ENCODE measurements around the gene CYP1A2. TPM values are rescaled to one million over a fixed set of nuclear protein-coding genes. Genes with fewer than 3 reads are reported as not detected.
"Not testable (repeated sequence)": the region's sequence is repeated elsewhere in the genome, so short reads cannot be mapped to it uniquely, and the experiment has no call there.

The CYP1A2 gene
- polyA plus RNA-seq, 4 donors, result 0.06 to 0.20 (median 0.13) TPM

GRCh38 chr15:74775894-74776293 is 27.2 kb downstream of the CYP1A2 start:
- DNase-seq (ENCODE audit: low read depth in 4 of 4, low spot score in 3 of 4), result no peak

GRCh38 chr15:74776821-74777768 is 28.4 kb downstream of the CYP1A2 start:
- no peak for DNase-seq (ENCODE audit: low read depth in 4 of 4, low spot score in 3 of 4)

DNA sequence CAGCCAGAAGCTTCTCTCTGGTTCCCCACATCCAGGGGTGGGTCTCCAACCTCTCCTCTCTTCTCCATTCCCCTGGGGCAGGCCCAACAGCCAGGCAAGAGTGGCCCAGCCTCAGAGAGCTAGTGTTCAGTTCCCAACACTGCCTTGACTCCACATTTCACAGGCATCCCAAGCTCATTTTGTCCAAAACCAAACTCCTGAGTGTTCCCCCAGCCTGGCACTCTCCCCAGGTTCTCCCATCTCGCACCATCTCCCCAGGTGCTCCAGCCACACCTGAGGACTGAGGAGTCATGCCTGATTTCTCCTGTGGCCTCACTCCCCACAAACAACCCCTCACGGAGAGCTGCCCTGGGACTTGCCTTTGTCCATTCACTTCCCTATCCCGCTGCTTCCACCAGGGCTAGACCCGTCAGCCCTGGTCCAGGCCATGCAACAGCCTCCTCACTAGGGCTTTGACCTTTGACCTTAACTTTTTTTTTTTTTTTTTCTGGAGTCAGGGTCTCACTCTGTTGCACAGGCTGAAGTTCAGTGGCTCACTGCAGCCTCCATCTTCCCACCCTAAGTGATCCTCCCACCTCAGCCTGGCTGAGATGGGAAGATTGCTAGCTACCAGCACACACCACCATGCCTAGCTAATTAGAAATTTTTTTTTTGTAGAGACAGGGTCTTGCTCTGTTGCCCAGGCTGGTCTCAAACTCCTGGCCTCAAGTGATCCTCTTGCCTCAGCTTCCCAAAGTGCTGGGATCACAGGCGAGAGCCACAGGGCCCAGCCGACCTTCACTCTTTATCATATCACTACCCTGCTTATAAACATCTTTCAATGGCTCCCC is 29.3 kb downstream of the CYP1A2 start:
- DNase-seq (ENCODE audit: low read depth in 4 of 4, low spot score in 3 of 4), result no peak

DNA sequence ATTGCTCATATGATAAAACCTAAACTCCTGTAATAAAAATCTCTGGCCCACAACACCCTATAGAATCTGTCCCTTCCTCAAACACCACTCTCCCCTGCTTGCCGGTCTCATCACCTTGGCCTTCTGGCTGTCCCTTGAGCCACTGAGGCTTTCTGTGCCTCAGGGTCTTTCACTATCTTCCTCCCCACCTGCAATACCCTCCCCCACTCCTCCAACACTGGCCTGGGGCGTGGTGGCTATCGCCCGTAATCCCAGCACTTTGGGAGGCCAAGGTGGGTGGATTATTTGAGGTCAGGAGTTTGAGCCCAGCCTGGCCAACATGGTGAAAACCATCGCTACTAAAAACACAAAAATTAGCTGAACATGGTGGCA is 29.9 kb downstream of the CYP1A2 start:
- DNase-seq (ENCODE audit: low read depth in 4 of 4, low spot score in 3 of 4), result no peak

DNA sequence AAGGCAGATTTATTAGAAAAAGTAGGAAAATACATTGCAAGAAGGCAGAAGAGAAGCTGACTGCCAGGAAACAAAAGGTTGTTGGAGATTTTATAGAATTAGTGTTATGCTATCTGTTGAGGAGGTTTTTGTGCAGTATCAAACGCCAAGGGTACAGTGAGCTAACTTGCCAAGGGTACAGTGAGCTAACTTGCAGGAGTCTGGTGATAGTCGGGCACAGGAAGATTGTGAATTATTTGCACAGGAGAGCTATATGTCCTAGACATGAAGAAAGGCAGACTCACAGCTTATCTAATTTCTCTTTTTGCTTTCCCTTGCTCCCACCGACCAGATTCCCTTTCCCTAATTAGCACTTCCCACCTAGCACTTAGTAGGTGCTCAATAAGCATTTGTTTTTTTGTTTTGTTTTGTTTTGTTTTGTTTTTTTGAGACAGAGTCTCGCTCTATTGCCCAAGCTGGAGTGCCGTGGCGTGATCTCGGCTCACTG is 30.6 kb downstream of the CYP1A2 start:
- DNase-seq (ENCODE audit: low read depth in 4 of 4, low spot score in 3 of 4), result no peak

DNA sequence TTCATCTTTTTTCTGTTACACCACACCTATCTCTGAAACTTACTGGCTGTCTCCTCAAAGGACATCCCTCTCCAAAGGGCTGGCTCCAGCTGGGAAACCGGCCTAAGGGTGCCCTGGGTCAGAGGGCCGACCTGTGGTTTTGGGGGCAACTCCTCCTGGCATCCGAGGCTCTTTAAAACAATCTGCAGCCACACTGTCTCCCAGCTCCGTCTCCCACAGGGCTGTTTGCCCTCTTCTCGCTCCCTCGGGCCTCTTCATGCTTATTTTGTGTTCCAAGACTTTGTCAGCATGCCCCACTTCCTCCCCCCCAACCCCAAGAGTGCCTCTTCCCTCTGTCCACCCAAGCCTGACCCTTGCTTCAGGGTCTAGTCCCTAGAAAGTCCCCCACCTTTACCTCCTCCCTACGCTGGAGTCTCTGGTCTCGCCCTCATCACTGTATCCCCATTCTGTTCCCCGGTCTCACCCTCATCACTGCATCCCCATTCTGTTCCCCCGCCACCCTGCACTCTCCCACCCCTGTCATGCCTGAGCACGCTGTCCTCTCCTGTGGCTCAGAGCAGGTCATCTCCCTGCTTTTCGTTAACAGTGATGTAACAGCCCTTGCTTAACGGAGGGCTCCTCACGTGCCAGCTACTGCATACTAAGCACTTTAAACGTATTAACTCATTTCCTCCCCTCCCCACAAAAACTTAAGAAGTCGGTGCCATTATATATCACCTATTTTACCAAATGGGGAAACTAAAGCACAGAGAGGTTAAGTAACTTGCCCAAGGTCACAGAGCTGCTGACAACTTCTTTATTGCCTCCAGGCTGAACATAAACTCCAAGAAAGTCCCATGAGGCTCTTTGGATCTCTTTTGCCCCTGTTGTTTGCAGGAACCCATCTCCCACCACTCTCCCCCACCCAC is 32.1 kb downstream of the CYP1A2 start:
- no peak for DNase-seq (ENCODE audit: low read depth in 4 of 4, low spot score in 3 of 4)

- peak in 3 of 4 donors; percentile 52 to 59 (median 54) for DNase-seq (ENCODE audit: low read depth in 4 of 4, low spot score in 3 of 4)
Observed at GRCh38 chr15:74781431-74782258, 33.0 kb downstream of the CYP1A2 start, which contains the start of gene CSK. Gene CSK, plus strand, starts transcription at chr15:74782080. Its CDS starts 16,218 bp downstream, at chr15:74798298.

DNA sequence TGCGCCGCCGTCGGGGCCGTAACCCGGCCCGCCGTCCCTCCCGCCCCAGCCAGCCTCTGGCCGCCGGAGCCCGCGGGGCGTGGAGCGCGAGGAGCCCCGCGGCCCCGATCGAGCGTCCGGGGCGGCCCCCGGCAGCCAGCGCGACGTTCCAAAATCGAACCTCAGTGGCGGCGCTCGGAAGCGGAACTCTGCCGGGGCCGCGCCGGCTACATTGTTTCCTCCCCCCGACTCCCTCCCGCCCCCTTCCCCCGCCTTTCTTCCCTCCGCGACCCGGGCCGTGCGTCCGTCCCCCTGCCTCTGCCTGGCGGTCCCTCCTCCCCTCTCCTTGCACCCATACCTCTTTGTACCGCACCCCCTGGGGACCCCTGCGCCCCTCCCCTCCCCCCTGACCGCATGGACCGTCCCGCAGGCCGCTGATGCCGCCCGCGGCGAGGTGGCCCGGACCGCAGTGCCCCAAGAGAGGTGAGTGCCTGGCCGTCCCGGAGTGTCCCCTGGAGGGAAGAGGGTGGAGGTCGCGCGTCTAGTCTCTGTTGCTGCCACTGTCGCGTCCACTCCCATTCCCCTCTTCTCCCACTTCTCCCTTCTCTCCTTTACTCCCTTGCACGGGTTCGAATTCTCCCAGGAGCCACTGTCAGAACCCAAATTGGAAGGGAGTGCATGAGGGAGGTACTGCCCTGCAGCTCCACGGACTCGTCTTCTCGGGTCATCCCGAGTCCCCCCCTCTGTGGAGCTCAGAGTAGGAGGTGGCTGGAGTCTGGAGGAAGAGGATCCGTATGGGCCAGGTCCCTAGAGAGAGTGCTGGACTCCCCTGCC is 33.8 kb downstream of the CYP1A2 start:
- no peak for DNase-seq (ENCODE audit: low read depth in 4 of 4, low spot score in 3 of 4)

DNA sequence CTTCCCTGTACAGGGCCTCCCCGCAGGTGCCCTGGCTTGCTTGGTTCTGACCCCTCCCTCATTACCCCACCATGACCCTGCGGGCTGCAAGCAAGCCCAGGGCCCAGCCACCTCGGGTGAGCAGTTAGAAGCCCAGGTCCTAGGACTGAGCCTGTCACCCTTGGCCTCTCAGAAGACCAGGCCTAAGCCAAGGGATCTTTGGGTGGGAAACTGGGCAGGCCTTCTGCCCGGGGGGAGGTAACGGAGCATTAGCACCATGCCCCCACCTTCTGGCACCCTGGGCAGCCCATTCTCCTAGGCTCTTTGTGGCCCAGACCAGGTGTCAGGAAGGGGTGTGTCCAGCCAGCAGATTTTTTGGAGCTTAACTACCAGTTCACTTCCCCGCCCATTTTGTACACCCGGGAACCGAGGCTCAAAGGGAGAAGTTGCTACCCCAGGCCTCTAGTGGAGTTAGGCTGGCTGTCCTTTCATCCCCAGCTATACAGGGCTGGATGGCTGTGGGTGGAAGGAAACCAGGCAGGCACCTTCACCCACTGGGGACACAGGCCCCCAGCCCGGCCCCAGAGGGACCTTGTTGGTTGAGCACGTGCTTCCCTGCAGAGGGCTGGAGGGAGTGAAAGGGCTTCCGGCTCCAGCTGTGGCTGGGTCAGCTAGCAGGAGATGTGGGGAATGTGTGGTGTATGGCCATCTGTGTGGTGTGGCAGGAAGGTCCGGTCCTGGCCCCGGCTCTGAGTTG is 34.6 kb downstream of the CYP1A2 start:
- DNase-seq (ENCODE audit: low read depth in 4 of 4, low spot score in 3 of 4), result no peak

DNA sequence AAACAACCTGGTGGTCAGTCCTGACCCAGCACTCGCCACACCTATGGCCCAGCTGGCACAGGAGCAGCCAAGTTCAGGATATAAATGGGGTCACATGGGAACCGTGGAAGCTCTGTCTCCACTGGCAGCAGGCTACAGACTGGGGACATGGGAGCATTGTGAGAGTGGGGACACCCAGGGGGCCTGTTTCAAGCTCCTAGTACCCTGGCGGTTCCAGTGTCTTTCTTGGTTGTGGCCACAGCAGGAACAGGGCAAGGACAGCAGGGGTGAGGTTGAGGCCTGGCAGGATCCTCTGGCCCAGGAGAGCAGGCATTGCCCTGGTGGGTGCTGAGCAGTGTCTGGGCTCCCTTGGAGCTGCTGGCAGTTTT is 35.1 kb downstream of the CYP1A2 start:
- DNase-seq (ENCODE audit: low read depth in 4 of 4, low spot score in 3 of 4), result no peak

- no peak for DNase-seq (ENCODE audit: low read depth in 4 of 4, low spot score in 3 of 4)
Observed at GRCh38 chr15:74784426-74785193, 36.0 kb downstream of the CYP1A2 start.

- no peak for DNase-seq (ENCODE audit: low read depth in 4 of 4, low spot score in 3 of 4)
Observed at GRCh38 chr15:74785194-74786032, 36.8 kb downstream of the CYP1A2 start.

GRCh38 chr15:74786081-74786480 is 37.4 kb downstream of the CYP1A2 start:
- DNase-seq (ENCODE audit: low read depth in 4 of 4, low spot score in 3 of 4), result not testable (repeated sequence)

- DNase-seq (ENCODE audit: low read depth in 4 of 4, low spot score in 3 of 4), result no peak
Observed at GRCh38 chr15:74786551-74787165, 38.0 kb downstream of the CYP1A2 start.

DNA sequence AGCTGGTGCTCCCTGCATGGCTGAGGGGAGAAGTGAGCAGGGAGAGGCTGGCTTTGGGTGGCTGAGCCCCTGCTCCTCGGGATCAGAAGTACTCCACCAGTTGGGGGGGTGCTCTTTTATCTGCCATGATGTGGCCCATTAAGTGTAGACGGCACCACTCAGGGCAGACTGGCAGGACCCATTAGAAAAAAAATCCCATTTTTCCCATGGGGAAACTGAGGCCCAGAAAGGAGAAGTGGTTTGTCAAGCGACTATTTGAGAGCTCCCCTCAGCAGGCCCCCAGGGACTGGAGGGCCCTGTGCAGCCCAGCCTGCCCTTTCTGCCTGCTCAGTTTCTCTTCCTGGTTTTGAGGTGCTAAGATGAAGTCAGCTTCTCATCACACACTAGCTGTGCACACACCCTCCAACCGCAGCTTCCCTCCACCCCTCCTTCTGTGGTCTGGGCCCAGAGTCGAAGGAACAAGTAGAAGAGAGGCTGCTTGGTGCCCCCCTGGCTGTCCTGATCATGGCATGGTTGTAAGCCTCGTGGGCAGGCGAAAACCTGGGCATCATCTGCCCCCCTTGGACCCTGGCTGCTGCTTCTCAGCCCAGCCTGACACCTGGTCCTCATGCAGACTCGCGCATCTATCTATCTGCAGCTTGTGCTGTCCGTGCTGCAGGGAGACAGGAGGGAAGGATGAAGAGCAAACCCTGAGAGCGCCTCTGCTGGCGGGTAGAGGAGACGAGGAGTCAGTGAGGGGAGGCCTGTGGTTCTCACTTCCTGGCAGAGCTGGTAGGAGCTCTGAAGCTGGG is 38.8 kb downstream of the CYP1A2 start:
- DNase-seq (ENCODE audit: low read depth in 4 of 4, low spot score in 3 of 4), result no peak

Data from left renal pelvis (tissue), 4 donors.